HepG2 (cell line): Measurements from ENCODE around the gene CIAO2B. TPM values are rescaled to one million over a fixed set of nuclear protein-coding genes. Genes with fewer than 3 reads are reported as not detected.

Experiments used
- CREBL2 ChIP-seq: sonication (generic); formaldehyde crosslinking; IDR thresholded peaks from 2 replicates; pipeline ENCODE4 v1.8.1; 2023; ENCODE audit warnings: missing genetic modification reagents, mild to moderate bottlenecking, borderline replicate concordance
- FOXA1 ChIP-seq, 2 experiments: fragments of 450-650 bp in 1 of 2; sonication (generic) in 1 of 2; formaldehyde crosslinking in 1 of 2; IDR thresholded peaks; 2 replicates each; pipeline versions ENCODE4 v1.4.0 to v1.6.1; 2016 to 2020; ENCODE audit warnings: missing genetic modification reagents in 1 of 2
- GABPB1 ChIP-seq: IDR thresholded peaks from 2 replicates; pipeline ENCODE4 v1.6.1; 2016; ENCODE audit warnings: mild to moderate bottlenecking, missing genetic modification reagents, moderate library complexity, missing compliant biosample characterization
- GMEB1 ChIP-seq: sonication (generic); formaldehyde crosslinking; IDR thresholded peaks from 2 replicates; pipeline ENCODE4 v1.5.1; 2020; ENCODE audit warnings: missing genetic modification reagents, mild to moderate bottlenecking, borderline replicate concordance
- HBP1 ChIP-seq: IDR thresholded peaks from 2 replicates; pipeline ENCODE4 v1.6.1; 2016; ENCODE audit warnings: low read depth, control low read depth
- KLF11 ChIP-seq: IDR thresholded peaks from 2 replicates; pipeline ENCODE4 v1.6.1; 2016; ENCODE audit warnings: missing compliant biosample characterization
- MAFF ChIP-seq: IDR thresholded peaks from 2 replicates; pipeline ENCODE4 v1.6.1; 2011; ENCODE audit warnings: low read depth, low read length, improper control_type of control experiment
- MTA3 ChIP-seq: sonication (generic); formaldehyde crosslinking; IDR thresholded peaks from 2 replicates; pipeline ENCODE4 v1.4.0; 2020; ENCODE audit warnings: missing genetic modification reagents
- NR2F2 ChIP-seq: IDR thresholded peaks from 2 replicates; pipeline ENCODE4 v1.6.1; 2012; ENCODE audit warnings: low read depth, inconsistent platforms, borderline replicate concordance
- SATB2 ChIP-seq: sonication (generic); formaldehyde crosslinking; IDR thresholded peaks from 2 replicates; pipeline ENCODE4 v1.5.0; 2020; ENCODE audit warnings: missing genetic modification reagents
- SNAPC5 ChIP-seq: sonication (generic); formaldehyde crosslinking; IDR thresholded peaks from 2 replicates; pipeline ENCODE4 v1.8.1; 2023; ENCODE audit warnings: mild to moderate bottlenecking, missing genetic modification reagents, borderline replicate concordance
- ZNF180 ChIP-seq: sonication (generic); formaldehyde crosslinking; IDR thresholded peaks from 2 replicates; pipeline ENCODE4 v1.4.0; 2020; ENCODE audit warnings: low read depth, missing genetic modification reagents, borderline replicate concordance
- ZNF367 ChIP-seq: sonication (generic); formaldehyde crosslinking; IDR thresholded peaks from 2 replicates; pipeline ENCODE4 v1.4.0; 2020; ENCODE audit warnings: missing genetic modification reagents, borderline replicate concordance
- ZNF501 ChIP-seq: sonication (generic); formaldehyde crosslinking; IDR thresholded peaks from 2 replicates; pipeline ENCODE4 v1.5.1; 2020; ENCODE audit warnings: mild to moderate bottlenecking, moderate library complexity, missing genetic modification reagents
- ZNF512B ChIP-seq: sonication (generic); formaldehyde crosslinking; IDR thresholded peaks from 2 replicates; pipeline ENCODE4 v1.5.1; 2020; ENCODE audit warnings: missing genetic modification reagents, mild to moderate bottlenecking, borderline replicate concordance
- ZNF609 ChIP-seq: sonication (generic); formaldehyde crosslinking; IDR thresholded peaks from 2 replicates; pipeline ENCODE4 v1.4.0; 2020; ENCODE audit warnings: mild to moderate bottlenecking, missing genetic modification reagents, borderline replicate concordance
- ZNF772 ChIP-seq: sonication (generic); formaldehyde crosslinking; IDR thresholded peaks from 2 replicates; pipeline ENCODE4 v1.5.0; 2020; ENCODE audit warnings: mild to moderate bottlenecking, missing genetic modification reagents
- polyA plus RNA-seq, 8 experiments: library from polyadenylated mRNA; depleted of rRNA in 3 of 8; stranded (reverse) in 7 of 8; unstranded in 1 of 8; fragments of >200 nt; fragmentation: Illumina TruSeq in 4 of 8; extraction: Trizol in 4 of 8; gene quantifications; 2 replicates each; pipeline versions ENCODE4 v1.2.1 to v1.2.3, GENCODE V29; 2011 to 2016; ENCODE audit warnings: low read depth in 4 of 8, missing spikeins in 1 of 8, mixed read lengths in 1 of 8; ENCODE audit not compliant: insufficient read depth in 1 of 8
- total RNA-seq, 5 experiments: library from RNA; depleted of rRNA; stranded (reverse); fragments of >200 nt; fragmentation: Illumina TruSeq; extraction: Trizol; gene quantifications; 2 replicates each; pipeline ENCODE4 v1.2.3, GENCODE V29; 2016; ENCODE audit warnings: low read depth in 1 of 5

Gene CIAO2B
- total and polyA plus RNA-seq, 2 of the 13 experiments (the other 11 are each of a cell fraction or from before 2014, with no cell fraction given): 157 to 293 TPM

- TF ChIP-seq ZNF180 (no peak), ZNF367 (CRISPR knock-in tag) (no peak), ZNF772 (peak; percentile 89; the same call in 1 of the 2 replicates), GMEB1 (CRISPR knock-in tag) (0 out of 2 replicates have a peak, but pooled peaks have one; percentile 62), SNAPC5 (CRISPR knock-in tag) (no peak), MTA3 (CRISPR knock-in tag) (no peak), HBP1 (peak; percentile 74; the same call in 1 of the 2 replicates), FOXA1 (IDR thresholded peaks at IDR 0.05) (no peak), FOXA1 (CRISPR knock-in tag; IDR thresholded peaks at IDR 0.05) (peak; percentile 47; the same call in 1 of the 2 replicates), NR2F2 (no peak), ZNF609 (CRISPR knock-in tag) (0 out of 2 replicates have a peak, but pooled peaks have one; percentile 42), MAFF (no peak), KLF11 (CRISPR knock-in tag) (peak; percentile 88), ZNF501 (CRISPR knock-in tag) (peak; percentile 85), SATB2 (CRISPR knock-in tag) (no peak), ZNF512B (CRISPR knock-in tag) (peak; percentile 86; the same call in 1 of the 2 replicates), GABPB1 (CRISPR knock-in tag) (peak; percentile 72), CREBL2 (CRISPR knock-in tag) (no peak)
Observed at GRCh38 chr16:66977341-66978113, 43.3 kb upstream of the CIAO2B start (continued).
